Panc1 (cell line): ENCODE results near the gene FOXF2. TPM values are rescaled to one million over a fixed set of nuclear protein-coding genes. Genes with fewer than 3 reads are reported as not detected.

Experiments
- ATAC-seq: fragments of 200-7000 bp; cut with Tn5 transposase; 2 replicates; pipeline ENCODE4 v1.9.1; 2020; ENCODE audit warnings: mild to moderate bottlenecking, moderate library complexity
- BruUV-seq: library from RNA; stranded (reverse); fragments of 400-500 nt; replicated peaks from 2 replicates; lab custom pipeline; 2021; lab: Mats Ljungman, UMichigan
- CTCF ChIA-PET: fragments of 300-600 bp; sonication (Branson Sonifier 250); formaldehyde crosslinking; loops from one replicate; lab custom pipeline; 2022; ENCODE audit warnings: antibody characterized with exemption; lab: Charles Lee
- POLR2A ChIA-PET: fragments of 300-600 bp; sonication (Branson Sonifier 250); formaldehyde crosslinking; loops from one replicate; lab custom pipeline; 2022; ENCODE audit warnings: antibody characterized with exemption; lab: Charles Lee
- DNase-seq: peaks from one replicate; pipeline ENCODE4 v3.0.0-alpha.2; 2010; ENCODE audit warnings: low read depth, low spot score
- H3K27ac ChIP-seq: 2 replicates; pipeline ENCODE4 v1.5.1; 2011; ENCODE audit warnings: mild to moderate bottlenecking, low read length, inconsistent platforms
- H3K27me3 ChIP-seq: fragments of 200-500 bp; sonication (Bioruptor generic); 2 replicates; pipeline ENCODE4 v1.6.0; 2014; ENCODE audit warnings: low read length, inconsistent platforms; ENCODE audit not compliant: control insufficient read depth, insufficient read depth
- H3K36me3 ChIP-seq: fragments of 200-500 bp; sonication (Bioruptor generic); 2 replicates; pipeline ENCODE4 v1.5.1; 2014; ENCODE audit warnings: inconsistent platforms, mild to moderate bottlenecking, low read length, moderate library complexity; ENCODE audit not compliant: control insufficient read depth, insufficient read depth
- H3K4me1 ChIP-seq: 2 replicates; pipeline ENCODE4 v1.5.1; 2011; ENCODE audit warnings: inconsistent platforms, mild to moderate bottlenecking, low read length, moderate library complexity; ENCODE audit not compliant: control insufficient read depth, insufficient read depth
- H3K4me3 ChIP-seq, 2 experiments: 2 replicates each; pipeline ENCODE4 v1.5.1; 2011 to 2012; ENCODE audit warnings: low read depth in 2 of 2, low read length in 2 of 2, mild to moderate bottlenecking in 2 of 2, inconsistent platforms in 1 of 2, moderate library complexity in 1 of 2
- H3K9me3 ChIP-seq: fragments of 200-500 bp; sonication (Bioruptor generic); 2 replicates; pipeline ENCODE4 v1.5.1; 2014; ENCODE audit warnings: low read depth, mild to moderate bottlenecking, inconsistent platforms, low read length, moderate library complexity; ENCODE audit not compliant: control insufficient read depth, insufficient read depth
- POLR2AphosphoS5 ChIP-seq: IDR thresholded peaks from 2 replicates; pipeline ENCODE4 v1.6.1; 2012; ENCODE audit warnings: mild to moderate bottlenecking, low read depth, low read length, moderate library complexity
- SIN3A ChIP-seq: IDR thresholded peaks from 2 replicates; pipeline ENCODE4 v1.6.1; 2012; ENCODE audit warnings: low read depth, mild to moderate bottlenecking, low read length, moderate library complexity, borderline replicate concordance; ENCODE audit not compliant: insufficient read depth
- TCF7L2 ChIP-seq: IDR thresholded peaks from 2 replicates; pipeline ENCODE4 v1.6.1; 2011; ENCODE audit warnings: mild to moderate bottlenecking, low read depth, low read length, inconsistent platforms
- in situ Hi-C: cut with HindIII; loops from 2 replicates; pipeline ENCODE4 v1.10.0; 2016; ENCODE audit warnings: low sequenced_read_pairs, low pct_unique_long_range_greater_than_20kb
- intact Hi-C: fragments of 100-400 bp; cut with micrococcal nuclease; formaldehyde crosslinking; loops from one replicate; pipeline ENCODE4 v1.10.0; 2022; ENCODE audit not compliant: unreplicated experiment
- total RNA-seq: library from RNA; stranded (reverse); gene quantifications from one replicate; pipeline ENCODE4 v1.2.1, GENCODE V29; 2021; ENCODE audit not compliant: unreplicated experiment
- TF ChIP-seq, protein P1 (sequence below), 2 experiments: IDR thresholded peaks; 2 replicates each; pipeline ENCODE4 v1.6.1; 2011 to 2012; ENCODE audit warnings: low read depth in 2 of 2, control low read depth in 1 of 2, low read length in 1 of 2, mild to moderate bottlenecking in 1 of 2, moderate library complexity in 1 of 2; ENCODE audit not compliant: insufficient read depth in 1 of 2
- TF ChIP-seq, protein P2 (sequence below): fragments of 450-650 bp; IDR thresholded peaks from 2 replicates; pipeline ENCODE4 v1.5.1; 2017; ENCODE audit warnings: mild to moderate bottlenecking

FOXF2 gene
- total RNA-seq, 1 experiment from 2014 or later = 12.7 TPM

DNA sequence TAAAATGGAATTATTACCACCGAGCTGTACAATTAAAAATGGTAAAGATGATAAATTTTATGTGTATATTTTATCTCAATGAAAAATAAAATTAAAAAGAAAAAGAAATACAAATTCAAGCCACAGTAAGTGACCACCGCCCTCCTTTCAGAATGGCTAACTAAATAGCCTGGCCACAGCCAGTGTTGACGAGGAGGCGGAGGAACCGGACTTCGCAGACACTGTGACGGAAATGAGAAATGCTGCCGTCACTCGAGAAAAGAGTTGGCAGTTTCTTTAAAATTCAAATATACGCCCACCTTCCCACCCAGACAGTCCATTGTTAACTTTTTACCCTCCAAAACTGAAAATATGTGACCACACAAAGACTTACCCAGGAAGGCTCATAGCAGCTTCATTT is 50.0 kb downstream of the FOXF2 start:
- Histone ChIP-seq H3K4me3 (no peak overlapping the region), H3K4me1 (peaks cover 7% of the 10 kb centered on the region; the same call in 1 of the 2 replicates), H3K36me3 (no peaks in the 10 kb centered on the region), H3K27ac (no peak overlapping the region), H3K9me3 (no peaks in the 10 kb centered on the region), H3K27me3 (no peaks in the 10 kb centered on the region)
- no TSS peak for BruUV-seq
- ChIA-PET POLR2A (interaction anchor here (0.6 kb wide), 1 partner anchor 718 kb away, joined by 4 read pairs; no protein-coding TSS in a partner anchor), CTCF (no interaction called here)
- no peak for DNase-seq
- intact Hi-C loops (no loop called here), in situ Hi-C loops (no loop called here)
- no peak for ATAC-seq
- TF ChIP-seq, protein P1, sequence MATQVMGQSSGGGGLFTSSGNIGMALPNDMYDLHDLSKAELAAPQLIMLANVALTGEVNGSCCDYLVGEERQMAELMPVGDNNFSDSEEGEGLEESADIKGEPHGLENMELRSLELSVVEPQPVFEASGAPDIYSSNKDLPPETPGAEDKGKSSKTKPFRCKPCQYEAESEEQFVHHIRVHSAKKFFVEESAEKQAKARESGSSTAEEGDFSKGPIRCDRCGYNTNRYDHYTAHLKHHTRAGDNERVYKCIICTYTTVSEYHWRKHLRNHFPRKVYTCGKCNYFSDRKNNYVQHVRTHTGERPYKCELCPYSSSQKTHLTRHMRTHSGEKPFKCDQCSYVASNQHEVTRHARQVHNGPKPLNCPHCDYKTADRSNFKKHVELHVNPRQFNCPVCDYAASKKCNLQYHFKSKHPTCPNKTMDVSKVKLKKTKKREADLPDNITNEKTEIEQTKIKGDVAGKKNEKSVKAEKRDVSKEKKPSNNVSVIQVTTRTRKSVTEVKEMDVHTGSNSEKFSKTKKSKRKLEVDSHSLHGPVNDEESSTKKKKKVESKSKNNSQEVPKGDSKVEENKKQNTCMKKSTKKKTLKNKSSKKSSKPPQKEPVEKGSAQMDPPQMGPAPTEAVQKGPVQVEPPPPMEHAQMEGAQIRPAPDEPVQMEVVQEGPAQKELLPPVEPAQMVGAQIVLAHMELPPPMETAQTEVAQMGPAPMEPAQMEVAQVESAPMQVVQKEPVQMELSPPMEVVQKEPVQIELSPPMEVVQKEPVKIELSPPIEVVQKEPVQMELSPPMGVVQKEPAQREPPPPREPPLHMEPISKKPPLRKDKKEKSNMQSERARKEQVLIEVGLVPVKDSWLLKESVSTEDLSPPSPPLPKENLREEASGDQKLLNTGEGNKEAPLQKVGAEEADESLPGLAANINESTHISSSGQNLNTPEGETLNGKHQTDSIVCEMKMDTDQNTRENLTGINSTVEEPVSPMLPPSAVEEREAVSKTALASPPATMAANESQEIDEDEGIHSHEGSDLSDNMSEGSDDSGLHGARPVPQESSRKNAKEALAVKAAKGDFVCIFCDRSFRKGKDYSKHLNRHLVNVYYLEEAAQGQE (IDR thresholded peaks at IDR 0.05; ENCODE audit: insufficient read depth in 1 of 2, low read depth in 2 of 2, low read length in 1 of 2) = no peak
- TF ChIP-seq POLR2AphosphoS5 (no peak), TCF7L2 (no peak), SIN3A (no peak)
- TF ChIP-seq, protein P2, sequence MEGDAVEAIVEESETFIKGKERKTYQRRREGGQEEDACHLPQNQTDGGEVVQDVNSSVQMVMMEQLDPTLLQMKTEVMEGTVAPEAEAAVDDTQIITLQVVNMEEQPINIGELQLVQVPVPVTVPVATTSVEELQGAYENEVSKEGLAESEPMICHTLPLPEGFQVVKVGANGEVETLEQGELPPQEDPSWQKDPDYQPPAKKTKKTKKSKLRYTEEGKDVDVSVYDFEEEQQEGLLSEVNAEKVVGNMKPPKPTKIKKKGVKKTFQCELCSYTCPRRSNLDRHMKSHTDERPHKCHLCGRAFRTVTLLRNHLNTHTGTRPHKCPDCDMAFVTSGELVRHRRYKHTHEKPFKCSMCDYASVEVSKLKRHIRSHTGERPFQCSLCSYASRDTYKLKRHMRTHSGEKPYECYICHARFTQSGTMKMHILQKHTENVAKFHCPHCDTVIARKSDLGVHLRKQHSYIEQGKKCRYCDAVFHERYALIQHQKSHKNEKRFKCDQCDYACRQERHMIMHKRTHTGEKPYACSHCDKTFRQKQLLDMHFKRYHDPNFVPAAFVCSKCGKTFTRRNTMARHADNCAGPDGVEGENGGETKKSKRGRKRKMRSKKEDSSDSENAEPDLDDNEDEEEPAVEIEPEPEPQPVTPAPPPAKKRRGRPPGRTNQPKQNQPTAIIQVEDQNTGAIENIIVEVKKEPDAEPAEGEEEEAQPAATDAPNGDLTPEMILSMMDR = no peak

DNA sequence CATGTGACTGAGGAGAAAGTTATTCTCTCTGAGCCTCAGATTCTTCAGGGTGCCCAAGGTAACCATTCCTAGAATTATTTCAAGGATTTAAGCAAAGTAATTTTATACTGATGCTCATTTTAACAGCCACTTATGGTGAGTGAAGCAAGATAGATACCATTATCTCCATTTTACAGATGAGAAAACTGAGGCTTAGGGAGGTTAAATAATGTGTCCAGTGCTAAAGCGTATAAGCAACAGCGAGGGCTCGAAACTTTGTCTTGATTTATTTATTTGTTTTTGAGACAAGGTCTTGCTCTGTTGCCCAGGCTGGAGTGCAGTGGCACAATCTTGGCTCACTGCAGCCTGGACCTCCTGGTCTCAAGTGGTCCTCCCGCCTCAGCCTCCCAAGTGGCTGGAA is 53.6 kb downstream of the FOXF2 start:
- TF ChIP-seq POLR2AphosphoS5 = no peak
- TF ChIP-seq, protein P2 = no peak
- TF ChIP-seq SIN3A = no peak
- no peak for TF ChIP-seq TCF7L2
- TF ChIP-seq, protein P1 (IDR thresholded peaks at IDR 0.05; ENCODE audit: insufficient read depth in 1 of 2, low read depth in 2 of 2, low read length in 1 of 2) = no peak
- no peak overlapping the region for H3K27ac ChIP-seq
- H3K9me3 ChIP-seq = no peaks in the 10 kb centered on the region
- ChIA-PET CTCF (no interaction called here), POLR2A (interaction anchor here (0.6 kb wide), 1 partner anchor 1067 kb away, joined by 12 read pairs; no protein-coding TSS in a partner anchor)
- DNase-seq (no peak), ATAC-seq (no peak)
- H3K4me3 ChIP-seq = no peak overlapping the region
- no peaks in the 10 kb centered on the region for H3K27me3 ChIP-seq
- intact Hi-C loops (no loop called here), in situ Hi-C loops (no loop called here)
- BruUV-seq = no TSS peak
- no peaks in the 10 kb centered on the region for H3K36me3 ChIP-seq
- H3K4me1 ChIP-seq = no peaks in the 10 kb centered on the region
